Suprapubic skin (tissue), 4 donors: ENCODE data around the gene KNDC1.

Source experiments
- CTCF ChIP-seq, 2 donors: fragments of 200-600 bp in 1 of 2; fragments of 450-650 bp in 1 of 2; sonication (generic) in 1 of 2; IDR thresholded peaks; one replicate each; pipeline ENCODE4 v1.5.1; 2016 to 2019; ENCODE audit warnings: antibody characterized with exemption in 2 of 2, mild to moderate bottlenecking in 1 of 2, moderate library complexity in 1 of 2
- POLR2A ChIP-seq, 2 donors: fragments of 450-650 bp; IDR thresholded peaks; one replicate each; pipeline ENCODE4 v1.6.1; 2017; ENCODE audit warnings: antibody characterized with exemption in 2 of 2, mild to moderate bottlenecking in 2 of 2, moderate library complexity in 2 of 2
- POLR2AphosphoS5 ChIP-seq, 3 donors: sonication (generic); formaldehyde crosslinking; IDR thresholded peaks; one replicate each; pipeline ENCODE4 v1.6.1; 2017; ENCODE audit warnings: antibody characterized with exemption in 3 of 3

GRCh38 chr10:133121479-133121878 lies 38.5 kb upstream of the KNDC1 start:
- no peak for TF ChIP-seq POLR2A (IDR thresholded peaks at IDR 0.05)
- no peak for TF ChIP-seq CTCF (IDR thresholded peaks at IDR 0.05)
- TF ChIP-seq POLR2AphosphoS5 (IDR thresholded peaks at IDR 0.05): no peak
